A549 (cell line): Measurements from ENCODE around the gene CD7. TPM values are rescaled to one million over a fixed set of nuclear protein-coding genes. Genes with fewer than 3 reads are reported as not detected.

Experiments used
- ATAC-seq, 2 experiments: fragments of 200-7000 bp in 1 of 2; fragments of >200 bp in 1 of 2; cut with Nextera tagmentation in 1 of 2; cut with Tn5 transposase in 1 of 2; 3 replicates each; pipeline versions ENCODE4 v1.8.0 to v1.9.1; 2018 to 2020; ENCODE audit warnings: mild to moderate bottlenecking in 1 of 2, moderate library complexity in 1 of 2
- CTCF ChIA-PET: fragments of 300-600 bp; sonication (Branson Sonifier 250); formaldehyde crosslinking; extraction: SDS; loops from one replicate; lab custom pipeline; 2021; ENCODE audit warnings: antibody characterized with exemption, inconsistent platforms; lab: Yijun Ruan, JAX
- POLR2A ChIA-PET: fragments of 350-600 bp; formaldehyde crosslinking; extraction: SDS; loops from one replicate; lab custom pipeline; 2021; ENCODE audit warnings: antibody characterized with exemption, inconsistent platforms; lab: Yijun Ruan, JAX
- DNase-seq, 2 experiments: peaks; one replicate each; pipeline versions ENCODE4 v3.0.0 to v3.0.0-alpha.2; 2011 to 2016; ENCODE audit warnings: low read depth in 1 of 2, low spot score in 1 of 2
- FAIRE-seq: peaks from 2 replicates; lab custom pipeline; 2011; peaks lifted over from hg19 to GRCh38; lab: Jason Lieb, UNC
- H3K27ac ChIP-seq, 2 experiments: fragments of >200 bp; sonication (Bioruptor Twin); formaldehyde crosslinking; 3 replicates each; pipeline ENCODE4 v1.5.1; 2016 to 2017
- H3K4me1 ChIP-seq: fragments of >200 bp; sonication (Bioruptor Twin); formaldehyde crosslinking; 3 replicates; pipeline ENCODE4 v1.6.1; 2016
- H3K4me2 ChIP-seq: fragments of >200 bp; sonication (Bioruptor Twin); formaldehyde crosslinking; 3 replicates; pipeline ENCODE4 v1.6.1; 2016
- H3K4me3 ChIP-seq: fragments of >200 bp; sonication (Bioruptor Twin); formaldehyde crosslinking; 3 replicates; pipeline ENCODE4 v1.5.1; 2016
- H3K9me3 ChIP-seq: fragments of >200 bp; sonication (Bioruptor Twin); formaldehyde crosslinking; 3 replicates; pipeline ENCODE4 v1.6.1; 2016
- BHLHE40 ChIP-seq: IDR thresholded peaks from 2 replicates; pipeline ENCODE4 v1.6.1; 2012; ENCODE audit warnings: low read depth, low read length, inconsistent platforms
- CEBPB ChIP-seq, 2 experiments: fragments of >200 bp in 1 of 2; sonication (Bioruptor Twin) in 1 of 2; formaldehyde crosslinking in 1 of 2; IDR thresholded peaks; 2 replicates each; pipeline ENCODE4 v1.6.1; 2012 to 2016
- CHD2 ChIP-seq: fragments of 150-350 bp; IDR thresholded peaks from 2 replicates; pipeline ENCODE4 v1.6.1; 2014; ENCODE audit warnings: low read length; ENCODE audit not compliant: partially characterized antibody
- CTCF ChIP-seq: fragments of >200 bp; sonication (Bioruptor Twin); formaldehyde crosslinking; IDR thresholded peaks from 3 replicates; pipeline ENCODE4 v1.5.1; 2016
- EP300 ChIP-seq, 2 experiments: fragments of >200 bp; sonication (Bioruptor Twin); formaldehyde crosslinking; IDR thresholded peaks; 2 replicates in 1 of 2; 3 replicates in 1 of 2; pipeline ENCODE4 v1.6.1; 2016 to 2017
- ESRRA ChIP-seq: fragments of 150-350 bp; IDR thresholded peaks from 2 replicates; pipeline ENCODE4 v1.6.1; 2014; ENCODE audit warnings: mild to moderate bottlenecking, low read length, borderline replicate concordance
- FOXS1 ChIP-seq: fragments of 250-450 bp; sonication (Bioruptor Pico); IDR thresholded peaks from 2 replicates; pipeline ENCODE4 v1.5.0; 2020; ENCODE audit warnings: mild to moderate bottlenecking, moderate library complexity
- GATA3 ChIP-seq: IDR thresholded peaks from 2 replicates; pipeline ENCODE4 v1.6.1; 2012; ENCODE audit warnings: borderline replicate concordance
- HMGXB4 ChIP-seq: fragments of 250-450 bp; sonication (Bioruptor Pico); IDR thresholded peaks from 2 replicates; pipeline ENCODE4 v1.5.0; 2021; ENCODE audit warnings: mild to moderate bottlenecking, moderate library complexity, borderline replicate concordance
- JUNB ChIP-seq: fragments of >200 bp; sonication (Bioruptor Twin); formaldehyde crosslinking; IDR thresholded peaks from 2 replicates; pipeline ENCODE4 v1.6.1; 2016
- MAZ ChIP-seq: fragments of 150-350 bp; IDR thresholded peaks from 2 replicates; pipeline ENCODE4 v1.6.1; 2014; ENCODE audit warnings: antibody characterized with exemption, low read depth, low read length, borderline replicate concordance
- MYC ChIP-seq: IDR thresholded peaks from 2 replicates; pipeline ENCODE4 v1.6.1; 2012; ENCODE audit warnings: mild to moderate bottlenecking, inconsistent platforms, low read length, improper control_type of control experiment, borderline replicate concordance
- NFE2L2 ChIP-seq: fragments of 150-350 bp; conservative IDR thresholded peaks from 2 replicates; pipeline ENCODE4 v1.6.1; 2014; ENCODE audit warnings: low read length
- PHF8 ChIP-seq: fragments of 200-600 bp; sonication (generic); IDR thresholded peaks from 2 replicates; pipeline ENCODE4 v1.6.1; 2016; ENCODE audit warnings: low read depth, mild to moderate bottlenecking, antibody characterized with exemption, moderate library complexity, borderline replicate concordance
- SMC3 ChIP-seq: fragments of >200 bp; sonication (Bioruptor Twin); formaldehyde crosslinking; IDR thresholded peaks from 3 replicates; pipeline ENCODE4 v1.6.1; 2018; ENCODE audit warnings: inconsistent platforms
- SREBF2 ChIP-seq: fragments of 450-650 bp; IDR thresholded peaks from 2 replicates; pipeline ENCODE4 v1.6.1; 2014; ENCODE audit warnings: mild to moderate bottlenecking, moderate library complexity
- TP53 ChIP-seq: fragments of 250-450 bp; sonication (Bioruptor Pico); IDR thresholded peaks from 2 replicates; pipeline ENCODE4 v1.5.0; 2021; ENCODE audit warnings: mild to moderate bottlenecking, moderate library complexity
- USF2 ChIP-seq: fragments of 450-650 bp; IDR thresholded peaks from 2 replicates; pipeline ENCODE4 v1.6.1; 2014; ENCODE audit warnings: antibody characterized with exemption
- ZC3H11A ChIP-seq: fragments of 450-650 bp; IDR thresholded peaks from 2 replicates; pipeline ENCODE4 v1.6.1; 2014; ENCODE audit warnings: antibody characterized with exemption, mild to moderate bottlenecking
- ZFP36 ChIP-seq: fragments of 450-650 bp; IDR thresholded peaks from 2 replicates; pipeline ENCODE4 v1.6.1; 2014; ENCODE audit warnings: borderline replicate concordance; ENCODE audit not compliant: partially characterized antibody
- ZNF302 ChIP-seq: fragments of 250-450 bp; sonication (Bioruptor Pico); IDR thresholded peaks from 2 replicates; pipeline ENCODE4 v1.9.0; 2021; ENCODE audit warnings: inconsistent platforms, mild to moderate bottlenecking, moderate library complexity
- ZSCAN20 ChIP-seq: fragments of 250-450 bp; sonication (Bioruptor Pico); IDR thresholded peaks from 2 replicates; pipeline ENCODE4 v1.8.0; 2022; ENCODE audit warnings: mild to moderate bottlenecking, moderate library complexity
- WGBS: methylation state at CpG from one replicate; pipeline ENCODE4 v1.1.6; 2017; ENCODE audit errors: missing lambda C conversion rate; 5-methylcytosine and 5-hydroxymethylcytosine counted together
- polyA plus RNA-seq, 4 experiments: library from polyadenylated mRNA; depleted of rRNA in 3 of 4; stranded (reverse); fragments of >200 nt; fragmentation: RNase III in 1 of 4; extraction: RNeasy Plus Mini Kit Qiagen cat#74134 plus additional on column Dnase treatment in 1 of 4; gene quantifications; 2 replicates in 3 of 4; 3 replicates in 1 of 4; pipeline ENCODE4 v1.2.3, GENCODE V29; 2011 to 2017
- TF ChIP-seq, protein P1 (sequence below): IDR thresholded peaks from 2 replicates; pipeline ENCODE4 v1.6.1; 2012; ENCODE audit warnings: low read depth, borderline replicate concordance

Gene CD7
- polyA plus RNA-seq, 2 of the 4 experiments (the other 2 are of a cell fraction): not detected

- DNase-seq: no peak
- Histone ChIP-seq H3K4me2 (no peak overlapping the region), H3K4me3 (no peak overlapping the region), H3K9me3 (no peaks in the 10 kb centered on the region), H3K4me1 (no peaks in the 10 kb centered on the region)
- POLR2A ChIA-PET: no interaction called here
- CTCF ChIA-PET: interaction anchor here (1.0 to 21.2 kb wide), 5 partner anchors 10 to 79 kb away, joined by 5 to 343 read pairs (median 6); partner anchors contain the start of gene SECTM1
- no peak for TF ChIP-seq ZC3H11A
- TF ChIP-seq ZFP36: peak; percentile 85
- TF ChIP-seq, all 56 proteins: peak for 1
- WGBS: 74% methylated on average over 29 of the region's 32 CpGs
- 0 out of 6 replicates have a peak, but pooled peaks of 1 of the 2 experiments have one; percentile 4 for ATAC-seq
- peak overlapping the region in 1 of 2 experiments; percentile 17; a peak in 2 of 6 replicates for H3K27ac ChIP-seq
- no peak for FAIRE-seq
Measured at GRCh38 chr17:82314727-82315605, 2.4 kb downstream of the CD7 start.

DNA sequence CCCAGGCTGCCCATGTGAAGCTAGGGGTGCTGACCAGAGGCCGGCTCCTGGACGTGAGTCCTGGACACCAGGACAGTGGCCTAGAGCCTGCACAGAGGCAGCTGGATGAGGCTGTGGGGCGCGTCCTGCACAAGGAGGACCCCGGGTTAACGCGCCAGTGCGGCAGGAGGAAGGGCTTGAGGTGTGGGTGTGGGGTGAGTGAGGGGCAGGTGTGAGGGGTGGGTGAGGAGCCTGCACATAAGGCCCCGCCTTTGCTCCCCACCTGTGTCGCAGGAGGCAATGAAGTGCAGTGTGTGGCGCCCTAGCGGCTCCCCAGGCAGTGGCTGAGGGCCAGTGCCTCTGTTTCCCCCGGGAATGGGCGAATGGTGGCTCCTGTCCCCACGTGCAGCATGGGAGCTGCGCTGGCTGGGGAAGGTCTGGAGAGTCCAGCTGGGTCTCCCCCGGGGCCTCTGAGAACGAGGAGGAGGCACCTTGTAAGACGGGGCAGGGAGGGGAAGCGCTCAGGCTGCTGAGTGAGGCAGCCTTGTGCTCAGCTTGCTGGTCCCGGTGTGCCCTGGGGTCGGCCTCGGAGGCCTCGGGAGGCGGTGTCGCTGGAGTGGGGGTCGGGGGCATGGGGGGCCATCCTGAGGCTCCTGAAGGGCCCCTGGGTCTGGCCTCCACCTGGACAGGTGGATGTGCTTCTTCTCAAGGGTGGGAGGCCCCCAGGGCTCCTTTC, 3.2 kb downstream of the CD7 start:
- no peak for DNase-seq
- no peak for FAIRE-seq
- Histone ChIP-seq H3K4me3 (no peak overlapping the region), H3K4me1 (no peaks in the 10 kb centered on the region), H3K9me3 (no peaks in the 10 kb centered on the region), H3K27ac (peak overlapping the region in 1 of 2 experiments; percentile 17; a peak in 2 of 6 replicates), H3K4me2 (no peak overlapping the region)
- CTCF ChIA-PET: interaction anchor here (0.7 to 21.2 kb wide), 7 partner anchors 9 to 178 kb away, joined by 4 to 343 read pairs (median 6); partner anchors contain the start of gene SECTM1
- 79% methylated on average over 17 of the region's 27 CpGs for WGBS
- no peak for TF ChIP-seq ZSCAN20 (CRISPR knock-in tag)
- no peak for TF ChIP-seq SMC3
- TF ChIP-seq CTCF: no peak
- TF ChIP-seq NFE2L2: no peak
- TF ChIP-seq SREBF2: no peak
- no peak for ATAC-seq
- POLR2A ChIA-PET: no interaction called here

DNA sequence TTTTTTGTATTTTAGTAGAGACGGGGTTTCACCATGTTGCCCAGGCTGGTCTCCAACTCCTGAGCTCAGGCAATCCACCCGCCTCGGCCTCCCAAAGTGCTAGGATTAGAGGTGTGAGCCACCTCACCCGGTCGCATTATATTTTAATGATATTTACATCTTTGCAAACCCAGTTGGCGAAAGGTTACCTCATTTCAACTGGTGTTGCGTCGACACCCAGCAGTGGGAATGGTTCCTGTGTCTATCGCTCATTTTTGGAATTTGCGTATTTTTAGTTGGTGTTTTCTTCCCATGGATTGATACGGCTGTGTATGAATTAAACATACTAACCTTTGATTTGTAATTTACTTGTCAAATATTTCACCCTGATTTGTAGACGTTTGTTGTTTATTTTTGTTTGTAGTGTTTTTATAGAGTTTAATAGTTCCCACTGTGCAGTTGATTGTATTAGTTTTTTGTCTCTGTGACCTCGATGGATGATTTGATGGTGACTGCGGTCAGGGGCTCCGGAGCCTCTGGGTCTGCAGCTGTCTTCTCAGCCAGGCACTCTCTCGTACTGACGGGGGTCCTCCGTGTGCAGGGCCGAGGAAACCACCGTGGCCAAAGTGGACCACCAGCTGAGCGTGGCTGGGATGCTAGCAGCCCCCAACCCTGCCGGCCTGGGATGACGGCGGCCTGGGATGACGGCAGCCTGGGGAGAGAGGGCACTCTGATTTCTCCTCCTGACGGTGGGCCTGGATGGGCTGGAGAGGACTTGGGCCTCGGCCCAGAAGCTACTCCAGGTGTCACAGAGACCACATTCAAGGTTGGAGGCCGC, 4.0 kb downstream of the CD7 start:
- WGBS: 69% methylated on average over 21 of the region's 28 CpGs
- POLR2A ChIA-PET: no interaction called here
- Histone ChIP-seq H3K9me3 (no peaks in the 10 kb centered on the region), H3K27ac (no peak overlapping the region; a peak in 1 of 6 replicates), H3K4me1 (no peaks in the 10 kb centered on the region), H3K4me3 (no peak overlapping the region), H3K4me2 (no peak overlapping the region)
- DNase-seq: no peak
- CTCF ChIA-PET: interaction anchor here (0.7 to 21.2 kb wide), 8 partner anchors 9 to 217 kb away, joined by 3 to 343 read pairs (median 6); partner anchors contain the start of gene SECTM1
- no peak for FAIRE-seq
- ATAC-seq: no peak
- no peak for TF ChIP-seq HMGXB4
- no peak for TF ChIP-seq EP300 (IDR thresholded peaks at IDR 0.05)
- no peak for TF ChIP-seq BHLHE40
- TF ChIP-seq ESRRA: no peak
- TF ChIP-seq CEBPB (IDR thresholded peaks at IDR 0.05): no peak
- no peak for TF ChIP-seq SMC3
- no peak for TF ChIP-seq PHF8
- TF ChIP-seq ZNF302 (CRISPR knock-in tag): no peak
- no peak for TF ChIP-seq FOXS1 (CRISPR knock-in tag)
- no peak for TF ChIP-seq MAZ
- TF ChIP-seq MYC: no peak
- TF ChIP-seq TP53 (CRISPR knock-in tag): no peak
- no peak for TF ChIP-seq CHD2
- TF ChIP-seq USF2: no peak
- TF ChIP-seq, protein P1, sequence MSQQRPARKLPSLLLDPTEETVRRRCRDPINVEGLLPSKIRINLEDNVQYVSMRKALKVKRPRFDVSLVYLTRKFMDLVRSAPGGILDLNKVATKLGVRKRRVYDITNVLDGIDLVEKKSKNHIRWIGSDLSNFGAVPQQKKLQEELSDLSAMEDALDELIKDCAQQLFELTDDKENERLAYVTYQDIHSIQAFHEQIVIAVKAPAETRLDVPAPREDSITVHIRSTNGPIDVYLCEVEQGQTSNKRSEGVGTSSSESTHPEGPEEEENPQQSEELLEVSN: no peak
- TF ChIP-seq JUNB: no peak
- no peak for TF ChIP-seq GATA3
